ACC112 (cell line): Measurements from ENCODE around the gene CAMK4.
"Not testable (repeated sequence)": the region's sequence is repeated elsewhere in the genome, so short reads cannot be mapped to it uniquely, and the experiment has no call there.

ENCODE experiments used
- H2AFZ ChIP-seq: fragments of 200-600 bp; sonication (generic); one replicate; pipeline ENCODE4 v1.6.0; 2017; ENCODE audit warnings: antibody characterized with exemption, low read length; ENCODE audit not compliant: unreplicated experiment
- H3K27ac ChIP-seq: fragments of 200-600 bp; sonication (generic); 2 replicates; pipeline ENCODE4 v1.5.1; 2014; ENCODE audit warnings: low read depth, mild to moderate bottlenecking, antibody characterized with exemption, low read length, moderate library complexity
- H3K27me3 ChIP-seq: fragments of 200-600 bp; sonication (generic); 2 replicates; pipeline ENCODE4 v1.6.1; 2014; ENCODE audit warnings: mild to moderate bottlenecking, antibody characterized with exemption, low read length, moderate library complexity, mixed read lengths; ENCODE audit not compliant: insufficient read depth
- H3K36me3 ChIP-seq: fragments of 200-600 bp; sonication (generic); 2 replicates; pipeline ENCODE4 v1.6.1; 2016; ENCODE audit warnings: mild to moderate bottlenecking, antibody characterized with exemption, low read length, moderate library complexity, mixed read lengths; ENCODE audit not compliant: insufficient read depth
- H3K4me1 ChIP-seq: fragments of 200-600 bp; sonication (generic); one replicate; pipeline ENCODE4 v1.6.1; 2016; ENCODE audit warnings: low read length, mixed read lengths; ENCODE audit not compliant: insufficient read depth, unreplicated experiment, control insufficient read depth
- H3K4me3 ChIP-seq: fragments of 200-600 bp; sonication (generic); 2 replicates; pipeline ENCODE4 v1.5.1; 2014; ENCODE audit warnings: mild to moderate bottlenecking, low read depth, low read length
- H3K79me2 ChIP-seq: fragments of 200-600 bp; sonication (generic); one replicate; pipeline ENCODE4 v1.6.0; 2016; ENCODE audit warnings: low read length; ENCODE audit not compliant: control insufficient read depth, unreplicated experiment, insufficient read depth

The CAMK4 gene

DNA sequence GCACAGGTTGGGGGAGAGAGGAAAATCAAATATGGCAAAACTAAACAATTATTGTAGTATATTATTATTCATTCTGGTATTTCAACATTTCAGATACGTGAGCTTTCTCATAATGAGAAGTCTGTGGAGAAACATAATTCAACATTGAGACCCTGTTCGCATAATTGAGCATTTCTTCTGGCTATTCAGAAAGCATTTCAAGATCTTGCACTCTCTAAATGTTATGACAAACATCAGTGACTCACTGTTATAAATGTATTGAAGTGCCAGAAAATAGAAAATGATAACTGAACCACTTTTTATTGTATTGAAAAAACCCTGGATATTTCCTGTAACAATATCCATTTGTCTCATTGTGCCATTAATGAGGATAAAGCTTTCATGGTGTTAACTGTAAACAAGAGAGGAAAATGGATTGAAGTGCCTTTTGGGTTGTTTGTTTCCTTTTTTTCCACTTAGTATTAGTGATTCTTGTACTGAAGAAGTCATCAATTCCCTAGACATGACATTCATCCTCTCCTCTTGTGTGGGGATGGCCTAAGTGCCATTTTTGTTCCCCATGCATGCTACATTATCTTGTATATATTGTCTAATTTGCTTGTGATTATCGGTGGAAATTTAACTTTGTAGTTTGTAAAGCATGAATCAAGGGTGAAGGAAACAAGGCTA is 124.6 kb downstream of the CAMK4 start:
- no peak overlapping the region for H3K4me3 ChIP-seq
- no peak overlapping the region for H3K27ac ChIP-seq
- H3K36me3 ChIP-seq, result no peaks in the 10 kb centered on the region
- H3K4me1 ChIP-seq, result peaks cover under 1% of the 10 kb centered on the region
- no peaks in the 10 kb centered on the region for H3K79me2 ChIP-seq
- H3K27me3 ChIP-seq, result no peaks in the 10 kb centered on the region
- no peak overlapping the region for H2AFZ ChIP-seq

DNA sequence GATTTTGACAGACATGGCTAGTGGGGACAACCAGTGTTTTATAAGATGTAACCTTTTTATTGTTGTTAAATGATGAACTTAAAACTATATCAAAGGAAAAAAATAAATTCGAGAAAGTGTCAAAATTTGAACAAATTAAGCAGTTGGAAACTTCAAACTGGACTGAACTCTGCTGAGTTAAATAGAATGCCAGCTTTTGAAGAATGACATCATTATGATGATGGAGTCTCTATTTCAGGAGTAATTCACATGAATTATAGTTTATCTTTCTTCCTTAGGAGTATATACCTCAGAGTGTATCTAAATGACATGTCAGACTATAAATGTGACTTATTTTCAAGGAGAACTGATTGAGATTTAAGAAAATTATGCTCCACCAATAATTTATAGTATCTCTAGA is 125.2 kb downstream of the CAMK4 start:
- Histone ChIP-seq H3K79me2 (no peaks in the 10 kb centered on the region), H3K36me3 (no peaks in the 10 kb centered on the region), H3K27ac (no peak overlapping the region), H3K4me3 (no peak overlapping the region), H3K4me1 (peaks cover 3% of the 10 kb centered on the region), H2AFZ (no peak overlapping the region), H3K27me3 (no peaks in the 10 kb centered on the region)

DNA sequence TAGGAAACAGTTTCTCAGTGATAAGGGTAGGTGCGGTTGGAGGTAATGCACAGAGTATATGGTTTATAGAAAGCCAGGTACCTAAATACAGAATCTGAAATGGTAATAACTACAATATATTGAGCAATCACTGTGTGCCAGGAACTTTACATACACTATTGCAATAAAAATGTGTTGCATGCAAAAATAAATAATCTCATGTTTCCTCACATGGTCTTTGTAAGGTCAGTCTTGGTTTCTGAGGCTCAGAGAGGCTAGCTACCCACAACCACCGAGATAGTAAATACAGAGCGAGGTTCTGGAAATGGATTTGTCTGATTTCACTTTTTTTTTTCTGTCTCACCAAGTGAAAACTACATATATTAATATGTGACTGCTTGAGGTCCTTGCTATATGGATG is 128.9 kb downstream of the CAMK4 start:
- Histone ChIP-seq H3K36me3 (no peaks in the 10 kb centered on the region), H3K27me3 (no peaks in the 10 kb centered on the region), H3K4me3 (no peak overlapping the region), H3K79me2 (no peaks in the 10 kb centered on the region), H3K4me1 (peaks cover 3% of the 10 kb centered on the region), H2AFZ (no peak overlapping the region), H3K27ac (no peak overlapping the region)

DNA sequence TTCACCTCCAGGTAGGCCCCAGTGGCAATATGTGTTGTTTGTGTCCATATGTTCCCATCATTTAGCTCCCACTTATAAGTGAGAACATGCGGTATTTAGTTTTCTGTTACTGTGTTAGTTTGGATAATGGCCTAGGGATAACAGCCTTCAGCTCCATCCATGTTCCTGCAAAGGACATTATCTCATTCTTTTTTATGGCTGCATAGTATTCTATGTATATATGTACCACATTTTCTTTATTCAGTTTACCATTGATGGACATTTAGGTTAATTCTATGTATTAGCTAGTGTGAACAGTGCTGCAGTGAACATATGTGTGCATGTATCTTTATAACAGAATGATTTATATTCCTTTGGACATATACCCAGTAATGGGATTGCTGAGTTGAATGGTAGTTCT is 134.5 kb downstream of the CAMK4 start:
- H3K79me2 ChIP-seq, H2AFZ ChIP-seq, H3K4me3 ChIP-seq, H3K27me3 ChIP-seq, H3K4me1 ChIP-seq, H3K36me3 ChIP-seq, H3K27ac ChIP-seq: not testable (repeated sequence)

DNA sequence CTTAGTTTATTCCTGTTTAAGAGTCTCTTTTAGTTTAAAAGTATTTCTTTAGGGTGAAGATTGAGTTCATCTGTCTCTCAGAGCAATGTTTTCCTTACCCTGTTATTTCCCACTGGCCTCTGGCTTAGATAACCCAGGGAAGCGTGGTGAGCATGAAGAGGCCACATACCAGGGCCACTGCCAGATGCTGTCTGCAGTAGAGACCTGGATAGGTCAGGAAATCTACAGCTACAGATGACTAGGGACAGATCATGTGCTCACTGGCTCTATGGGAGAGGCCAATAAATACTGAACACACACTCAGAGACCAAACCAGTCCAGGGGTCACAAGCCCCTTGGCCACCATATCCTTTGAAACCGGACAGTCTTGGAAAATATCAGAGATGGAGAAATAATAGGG is 136.0 kb downstream of the CAMK4 start:
- no peaks in the 10 kb centered on the region for H3K27me3 ChIP-seq
- H3K36me3 ChIP-seq, result no peaks in the 10 kb centered on the region
- no peaks in the 10 kb centered on the region for H3K4me1 ChIP-seq
- H3K79me2 ChIP-seq, result no peaks in the 10 kb centered on the region
- no peak overlapping the region for H2AFZ ChIP-seq
- H3K4me3 ChIP-seq, result no peak overlapping the region
- H3K27ac ChIP-seq, result no peak overlapping the region

DNA sequence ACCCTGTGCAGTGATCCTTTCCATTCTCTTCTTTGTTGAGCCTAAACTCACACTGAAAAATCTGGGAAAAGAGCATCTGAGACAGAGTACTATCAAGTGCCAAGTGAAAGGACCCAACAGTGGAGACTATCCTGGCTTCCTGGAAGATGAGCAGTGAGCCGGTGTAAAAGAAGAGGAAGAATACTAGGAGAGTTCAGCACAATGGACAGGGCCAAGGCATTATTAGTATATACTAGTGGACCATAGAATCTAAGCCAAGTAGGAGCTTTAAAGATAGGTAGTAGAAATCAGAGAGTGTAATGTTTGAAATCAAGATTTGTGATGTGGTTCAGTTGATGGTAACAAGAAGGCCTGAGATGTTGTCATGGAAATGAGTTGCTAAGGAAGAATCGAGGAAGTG is 140.8 kb downstream of the CAMK4 start:
- Histone ChIP-seq H2AFZ (no peak overlapping the region), H3K4me1 (no peaks in the 10 kb centered on the region), H3K27ac (no peak overlapping the region), H3K36me3 (no peaks in the 10 kb centered on the region), H3K4me3 (no peak overlapping the region), H3K79me2 (no peaks in the 10 kb centered on the region), H3K27me3 (no peaks in the 10 kb centered on the region)

DNA sequence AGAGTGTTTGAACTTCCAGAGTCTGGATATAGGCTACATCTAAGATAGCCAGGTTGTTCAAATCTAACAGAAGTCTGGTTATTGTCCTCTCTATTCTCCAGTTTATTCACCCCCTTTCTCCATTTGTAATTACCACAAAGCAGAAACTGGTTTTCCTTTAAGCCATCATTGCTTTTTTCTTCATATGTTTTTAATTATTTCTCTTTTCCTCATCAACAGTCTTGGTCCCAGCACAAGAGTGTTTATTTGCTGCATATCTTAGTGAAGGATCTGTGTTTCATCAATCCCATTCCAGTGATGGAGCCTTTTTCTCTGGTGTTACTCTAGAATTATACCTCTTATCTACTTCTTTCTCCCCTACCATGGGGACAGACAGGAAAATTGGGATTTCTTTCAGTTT is 142.2 kb downstream of the CAMK4 start:
- H3K27me3 ChIP-seq, result no peaks in the 10 kb centered on the region
- H3K79me2 ChIP-seq, result no peaks in the 10 kb centered on the region

DNA sequence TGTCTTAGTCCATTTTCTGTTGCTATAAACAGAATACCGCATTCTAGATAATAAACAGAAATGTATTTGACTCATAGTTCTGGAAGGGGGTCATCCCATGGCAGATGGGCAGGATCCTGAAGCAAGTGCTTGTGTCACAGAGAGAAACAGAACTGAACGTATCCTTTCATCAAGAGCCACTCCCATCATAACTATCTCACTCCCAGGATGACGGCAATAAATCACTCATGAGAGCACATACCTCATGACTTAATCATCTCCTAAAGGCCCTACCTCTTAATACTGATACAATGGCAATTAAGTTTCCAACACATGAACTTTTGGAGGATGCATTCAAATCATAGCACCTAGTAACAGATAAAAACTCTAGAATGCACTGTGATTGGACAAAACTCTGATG is 142.9 kb downstream of the CAMK4 start:
- Histone ChIP-seq H3K27me3 (no peaks in the 10 kb centered on the region), H3K36me3 (no peaks in the 10 kb centered on the region), H3K27ac (no peak overlapping the region), H2AFZ (no peak overlapping the region), H3K4me1 (no peaks in the 10 kb centered on the region), H3K79me2 (no peaks in the 10 kb centered on the region), H3K4me3 (no peak overlapping the region)

More for the DNA sequence above, 142.2 kb downstream of the CAMK4 start:
- no peaks in the 10 kb centered on the region for H3K4me1 ChIP-seq
- no peak overlapping the region for H2AFZ ChIP-seq
- no peaks in the 10 kb centered on the region for H3K36me3 ChIP-seq
- H3K4me3 ChIP-seq, result no peak overlapping the region
- no peak overlapping the region for H3K27ac ChIP-seq

DNA sequence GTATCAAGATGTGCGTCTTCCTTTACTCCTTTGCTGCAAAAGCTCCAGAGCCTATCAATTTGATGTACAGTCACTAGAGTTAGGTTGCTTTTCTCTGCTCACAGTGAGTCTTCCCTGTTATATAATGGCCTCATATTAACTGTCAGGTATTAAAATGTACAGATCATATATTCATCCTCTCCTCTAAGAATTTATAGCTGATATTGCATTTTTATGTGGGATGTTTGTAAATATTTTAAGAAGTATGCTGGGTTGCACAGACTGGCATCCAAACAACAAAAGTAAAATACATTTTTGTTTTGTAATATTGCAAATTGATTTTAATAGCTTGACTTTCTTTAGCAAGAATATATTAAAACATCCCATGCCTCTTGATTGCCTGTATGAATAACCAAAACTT is 148.6 kb downstream of the CAMK4 start:
- H3K36me3 ChIP-seq, result no peaks in the 10 kb centered on the region
- H2AFZ ChIP-seq, result no peak overlapping the region
- H3K4me3 ChIP-seq, result no peak overlapping the region
- H3K27me3 ChIP-seq, result no peaks in the 10 kb centered on the region
- H3K27ac ChIP-seq, result no peak overlapping the region
- no peaks in the 10 kb centered on the region for H3K79me2 ChIP-seq
- no peaks in the 10 kb centered on the region for H3K4me1 ChIP-seq

DNA sequence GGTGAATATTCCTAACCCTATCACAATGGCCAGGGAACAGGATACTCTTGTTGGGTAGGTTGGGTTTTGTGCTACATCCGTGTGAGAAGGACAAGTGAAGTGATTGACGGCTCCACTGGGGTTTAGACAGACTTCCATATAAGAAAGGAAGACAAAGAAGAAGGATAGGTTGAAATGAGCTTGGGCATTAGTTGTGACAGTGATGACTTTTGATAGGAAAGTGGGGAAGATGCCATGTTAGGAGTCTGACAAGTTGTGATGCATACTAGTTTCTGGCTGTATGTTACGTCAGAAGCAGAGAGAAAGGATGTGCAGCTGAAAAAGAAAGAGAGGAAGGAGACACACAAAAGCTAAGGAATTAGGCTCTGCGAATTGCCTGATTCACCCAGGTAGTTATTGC is 150.2 kb downstream of the CAMK4 start:
- Histone ChIP-seq H3K36me3 (no peaks in the 10 kb centered on the region), H3K27me3 (no peaks in the 10 kb centered on the region), H3K4me3 (no peak overlapping the region), H3K79me2 (no peaks in the 10 kb centered on the region), H3K4me1 (no peaks in the 10 kb centered on the region), H3K27ac (no peak overlapping the region), H2AFZ (no peak overlapping the region)

DNA sequence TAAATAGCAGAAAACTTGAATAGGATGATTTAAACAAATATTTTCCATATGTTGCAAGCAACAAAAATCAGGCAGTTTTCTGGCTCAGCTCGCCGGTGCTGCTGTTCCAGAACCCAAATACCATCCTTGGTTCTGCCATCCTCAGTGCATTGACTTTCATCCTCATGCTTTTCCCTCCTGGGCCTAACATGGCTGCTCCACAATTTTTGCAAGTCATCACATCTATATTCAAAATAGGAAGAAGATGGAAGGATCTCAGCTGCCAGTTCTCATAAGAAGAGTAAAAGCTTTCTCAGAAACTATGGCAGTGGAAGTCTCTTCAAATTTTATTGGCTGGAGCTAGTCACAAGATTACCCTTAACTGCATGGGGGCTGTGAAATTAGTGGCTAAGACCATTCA is 151.5 kb downstream of the CAMK4 start:
- no peaks in the 10 kb centered on the region for H3K4me1 ChIP-seq
- no peaks in the 10 kb centered on the region for H3K36me3 ChIP-seq
- H3K79me2 ChIP-seq, result no peaks in the 10 kb centered on the region
- no peaks in the 10 kb centered on the region for H3K27me3 ChIP-seq
- H3K27ac ChIP-seq, result no peak overlapping the region
- H3K4me3 ChIP-seq, result no peak overlapping the region
- no peak overlapping the region for H2AFZ ChIP-seq
